Natural killer cell (primary cell): Measurements from ENCODE around the gene HTRA3. TPM values are rescaled to one million over a fixed set of nuclear protein-coding genes. Genes with fewer than 3 reads are reported as not detected.

Source experiments
- ATAC-seq, 3 donors: fragments of 150-1000 bp in 2 of 3; fragments of 200-7000 bp in 1 of 3; cut with Tn5 transposase; 1 replicate in 1 of 3; 2 replicates in 2 of 3; pipeline ENCODE4 v1.10.0; 2021; ENCODE audit warnings: mild to moderate bottlenecking in 2 of 3, moderate library complexity in 2 of 3
- DNase-seq, 2 donors: peaks; one replicate each; pipeline versions ENCODE4 v3.0.0 to v3.0.0-alpha.2; 2013 to 2021; ENCODE audit warnings: mixed read lengths in 1 of 2
- H3K27ac ChIP-seq: one replicate; pipeline ENCODE4 v1.5.1; 2013; ENCODE audit warnings: mild to moderate bottlenecking, low read length
- H3K27me3 ChIP-seq: one replicate; pipeline ENCODE4 v1.6.1; 2013; ENCODE audit warnings: low read length; ENCODE audit not compliant: control insufficient read depth, insufficient read depth
- H3K36me3 ChIP-seq: one replicate; pipeline ENCODE4 v1.6.1; 2013; ENCODE audit warnings: low read length; ENCODE audit not compliant: control insufficient read depth, insufficient read depth
- H3K4me1 ChIP-seq: one replicate; pipeline ENCODE4 v1.6.1; 2013; ENCODE audit warnings: low read length; ENCODE audit not compliant: control insufficient read depth, insufficient read depth
- H3K4me3 ChIP-seq: one replicate; pipeline ENCODE4 v1.5.1; 2013; ENCODE audit warnings: low read length
- H3K9me3 ChIP-seq: one replicate; pipeline ENCODE4 v1.6.1; 2013; ENCODE audit warnings: low read length; ENCODE audit not compliant: control insufficient read depth, insufficient read depth
- H3K27ac Mint-ChIP-seq, 2 donors: one replicate each; pipeline ENCODE4 v1.8.0; 2022; ENCODE audit warnings: mild to moderate bottlenecking in 2 of 2, mixed read lengths in 2 of 2, moderate library complexity in 1 of 2
- H3K27me3 Mint-ChIP-seq, 2 donors: one replicate each; pipeline ENCODE4 v1.8.0; 2022; ENCODE audit warnings: low read depth in 2 of 2, mixed read lengths in 2 of 2
- H3K36me3 Mint-ChIP-seq: one replicate; pipeline ENCODE4 v1.8.0; 2022; ENCODE audit warnings: mixed read lengths
- H3K4me1 Mint-ChIP-seq, 2 donors: one replicate each; pipeline ENCODE4 v1.8.0; 2022; ENCODE audit warnings: mixed read lengths in 2 of 2
- H3K4me3 Mint-ChIP-seq: one replicate; pipeline ENCODE4 v1.8.0; 2022; ENCODE audit warnings: mild to moderate bottlenecking, moderate library complexity, mixed read lengths
- H3K9me3 Mint-ChIP-seq, 2 donors: one replicate each; pipeline ENCODE4 v1.8.0; 2022; ENCODE audit warnings: mixed read lengths in 2 of 2
- CTCF ChIP-seq: fragments of 200-600 bp; IDR thresholded peaks from one replicate; pipeline ENCODE4 v1.8.0; 2022; ENCODE audit warnings: antibody characterized with exemption
- WGBS: methylation state at CpG from one replicate; pipeline ENCODE4 v1.1.7; 2013; ENCODE audit warnings: missing lambda C conversion rate; ENCODE audit not compliant: insufficient coverage; 5-methylcytosine and 5-hydroxymethylcytosine counted together
- intact Hi-C: fragments of 100-400 bp; cut with micrococcal nuclease; formaldehyde crosslinking; loops from one replicate; pipeline ENCODE4 v1.14.2; 2022
- total RNA-seq, 4 donors: library from RNA; stranded (reverse); fragments of 120-200 nt in 1 of 4; gene quantifications; one replicate each; pipeline versions ENCODE4 v1.2.3 to v1.2.4, GENCODE V29; 2013 to 2022

The HTRA3 gene
- total RNA-seq, 3 donors from 2014 or later (not counting 1 experiment from before 2014, with no cell fraction given), result not detected

GRCh38 chr4:8238036-8238511 is 31.5 kb upstream of the HTRA3 start:
- intact Hi-C loops, result no loop called here
- TF ChIP-seq CTCF, result no peak
- Histone ChIP-seq H3K27me3 (no peaks in the 10 kb centered on the region), H3K9me3 (no peaks in the 10 kb centered on the region), H3K27ac (no peak overlapping the region), H3K36me3 (peaks cover 21% of the 10 kb centered on the region), H3K4me1 (peaks cover 10% of the 10 kb centered on the region), H3K4me3 (no peak overlapping the region)
- Mint-ChIP-seq H3K9me3 (no peaks in the 10 kb centered on the region), H3K4me3 (no peak overlapping the region), H3K27me3 (no peaks in the 10 kb centered on the region), H3K4me1 (no peaks in the 10 kb centered on the region), H3K27ac (no peak overlapping the region), H3K36me3 (no peaks in the 10 kb centered on the region)
- WGBS, result 83% methylated on average over 14 of the region's 14 CpGs
- DNase-seq, result peak in 1 of 2 donors; percentile 47
- ATAC-seq, result no peak

GRCh38 chr4:8238515-8239053 is 31.0 kb upstream of the HTRA3 start:
- no peaks in the 10 kb centered on the region for H3K27me3 ChIP-seq
- TF ChIP-seq CTCF, result no peak
- no peak overlapping the region for H3K4me3 Mint-ChIP-seq
- no peak overlapping the region for H3K27ac ChIP-seq
- ATAC-seq, result no peak
- intact Hi-C loops, result no loop called here
- peaks cover 10% of the 10 kb centered on the region for H3K4me1 ChIP-seq
- H3K27me3 Mint-ChIP-seq, result no peaks in the 10 kb centered on the region
- H3K9me3 Mint-ChIP-seq, result no peaks in the 10 kb centered on the region
- no peak overlapping the region for H3K27ac Mint-ChIP-seq
- no peaks in the 10 kb centered on the region for H3K9me3 ChIP-seq
- 83% methylated on average over 17 of the region's 17 CpGs for WGBS
- H3K4me3 ChIP-seq, result no peak overlapping the region
- no peaks in the 10 kb centered on the region for H3K36me3 Mint-ChIP-seq
- no peaks in the 10 kb centered on the region for H3K4me1 Mint-ChIP-seq
- peaks cover 16% of the 10 kb centered on the region for H3K36me3 ChIP-seq
- DNase-seq, result no peak

GRCh38 chr4:8239226-8239625 is 30.3 kb upstream of the HTRA3 start:
- Histone ChIP-seq H3K4me1 (peaks cover 10% of the 10 kb centered on the region), H3K36me3 (peaks cover 11% of the 10 kb centered on the region), H3K4me3 (no peak overlapping the region), H3K9me3 (no peaks in the 10 kb centered on the region), H3K27ac (no peak overlapping the region), H3K27me3 (no peaks in the 10 kb centered on the region)
- Mint-ChIP-seq H3K27me3 (no peaks in the 10 kb centered on the region), H3K9me3 (no peaks in the 10 kb centered on the region), H3K4me1 (no peaks in the 10 kb centered on the region), H3K36me3 (no peaks in the 10 kb centered on the region), H3K27ac (no peak overlapping the region), H3K4me3 (no peak overlapping the region)
- no peak for ATAC-seq
- intact Hi-C loops, result no loop called here
- TF ChIP-seq CTCF, result no peak
- WGBS, result 95% methylated on average over 13 of the region's 13 CpGs
- DNase-seq, result no peak

- ATAC-seq (no peak), DNase-seq (no peak)
- Histone ChIP-seq H3K4me1 (peaks cover 10% of the 10 kb centered on the region), H3K27ac (no peak overlapping the region), H3K27me3 (no peaks in the 10 kb centered on the region), H3K4me3 (no peak overlapping the region), H3K36me3 (peaks cover 11% of the 10 kb centered on the region), H3K9me3 (no peaks in the 10 kb centered on the region)
- Mint-ChIP-seq H3K36me3 (no peaks in the 10 kb centered on the region), H3K9me3 (no peaks in the 10 kb centered on the region), H3K4me3 (no peak overlapping the region), H3K4me1 (no peaks in the 10 kb centered on the region), H3K27me3 (no peaks in the 10 kb centered on the region), H3K27ac (no peak overlapping the region)
- intact Hi-C loops, result no loop called here
- 91% methylated on average over 9 of the region's 9 CpGs for WGBS
- no peak for TF ChIP-seq CTCF
These were observed 29.9 kb upstream of the HTRA3 start for GRCh38 chr4:8239661-8240060.
